ENCODE measurements around the gene SLC38A3. TPM values are rescaled to one million over a fixed set of nuclear protein-coding genes. Genes with fewer than 3 reads are reported as not detected.

The SLC38A3 gene
- total RNA-seq, 4 donors from 2014 or later = 1.3 TPM; not detected in 3

GRCh38 chr3:50170689-50171088 lies 34.4 kb upstream of the SLC38A3 start:
- H3K27ac ChIP-seq = peak overlapping the region in 2 of 4 donors; percentile 48 to 72
- no peaks in the 10 kb centered on the region for H3K27me3 ChIP-seq
- DNase-seq = no peak
- no peak overlapping the region for H3K4me3 ChIP-seq
- H3K9me3 ChIP-seq = no peaks in the 10 kb centered on the region
- TF ChIP-seq POLR2A (IDR thresholded peaks at IDR 0.05) = no peak
- no peak for TF ChIP-seq CTCF (IDR thresholded peaks at IDR 0.05)
- H3K36me3 ChIP-seq = peaks cover 0 to 4% (median 0%) of the 10 kb centered on the region in 3 donors
- H3K4me1 ChIP-seq = peaks cover 0 to 67% (median 10%) of the 10 kb centered on the region in 4 donors

GRCh38 chr3:50171540-50172301 lies 33.4 kb upstream of the SLC38A3 start:
- DNase-seq = peak in 2 of 3 donors; percentile 69 to 81

GRCh38 chr3:50172626-50173220 lies 32.3 kb upstream of the SLC38A3 start:
- Histone ChIP-seq H3K36me3 (peaks cover 0 to 4% (median 0%) of the 10 kb centered on the region in 3 donors), H3K4me1 (peaks cover 0 to 60% (median 5%) of the 10 kb centered on the region in 4 donors), H3K4me3 (no peak overlapping the region), H3K27ac (peak overlapping the region in 1 of 4 donors; percentile 72), H3K27me3 (no peaks in the 10 kb centered on the region), H3K9me3 (no peaks in the 10 kb centered on the region)
- DNase-seq = peak in 1 of 3 donors; percentile 63
- no peak for TF ChIP-seq CTCF (IDR thresholded peaks at IDR 0.05)
- TF ChIP-seq POLR2A (IDR thresholded peaks at IDR 0.05) = no peak

More at GRCh38 chr3:50171540-50172301, 33.4 kb upstream of the SLC38A3 start:
- peaks cover 0 to 4% (median 0%) of the 10 kb centered on the region in 3 donors for H3K36me3 ChIP-seq
- H3K4me3 ChIP-seq = no peak overlapping the region
- peak overlapping the region in 3 of 4 donors; percentile 1 to 72 (median 48) for H3K27ac ChIP-seq
- H3K27me3 ChIP-seq = no peaks in the 10 kb centered on the region
- no peaks in the 10 kb centered on the region for H3K9me3 ChIP-seq
- peaks cover 0 to 62% (median 5%) of the 10 kb centered on the region in 4 donors for H3K4me1 ChIP-seq
- TF ChIP-seq POLR2A (IDR thresholded peaks at IDR 0.05) = no peak
- TF ChIP-seq CTCF (IDR thresholded peaks at IDR 0.05) = no peak

GRCh38 chr3:50173685-50174516 lies 31.2 kb upstream of the SLC38A3 start:
- H3K9me3 ChIP-seq = no peaks in the 10 kb centered on the region
- no peak overlapping the region for H3K4me3 ChIP-seq
- H3K4me1 ChIP-seq = peaks cover 0 to 49% (median 5%) of the 10 kb centered on the region in 4 donors
- peaks cover 0 to 4% (median 0%) of the 10 kb centered on the region in 3 donors for H3K36me3 ChIP-seq
- DNase-seq = no peak
- H3K27me3 ChIP-seq = no peaks in the 10 kb centered on the region
- no peak overlapping the region for H3K27ac ChIP-seq
- TF ChIP-seq CTCF (IDR thresholded peaks at IDR 0.05) (no peak), POLR2A (IDR thresholded peaks at IDR 0.05) (no peak)

DNA sequence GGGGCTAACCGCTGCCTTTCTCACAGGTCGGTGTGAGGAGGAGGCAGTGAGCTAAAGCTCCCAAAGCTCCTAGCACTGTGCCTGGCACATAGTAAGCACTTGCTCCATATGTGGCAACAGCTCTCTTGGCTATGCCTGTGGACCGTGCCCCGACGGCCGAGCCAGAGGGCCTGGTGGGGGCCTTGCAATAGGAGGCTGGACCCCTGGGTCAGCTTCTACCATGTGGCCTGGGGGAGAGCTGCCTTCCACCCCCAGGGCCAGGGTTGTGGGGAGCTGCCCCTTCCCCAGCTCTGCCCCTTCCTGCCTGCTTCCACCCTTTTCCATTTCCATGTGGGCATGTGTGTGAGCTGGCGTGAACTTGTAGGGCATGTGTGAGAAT lies 30.6 kb upstream of the SLC38A3 start:
- H3K9me3 ChIP-seq = no peaks in the 10 kb centered on the region
- DNase-seq = no peak
- TF ChIP-seq CTCF (IDR thresholded peaks at IDR 0.05) = no peak
- no peak for TF ChIP-seq POLR2A (IDR thresholded peaks at IDR 0.05)
- H3K4me3 ChIP-seq = no peak overlapping the region
- peaks cover 0 to 50% (median 5%) of the 10 kb centered on the region in 4 donors for H3K4me1 ChIP-seq
- H3K27me3 ChIP-seq = no peaks in the 10 kb centered on the region
- no peak overlapping the region for H3K27ac ChIP-seq
- peaks cover 0 to 4% (median 0%) of the 10 kb centered on the region in 3 donors for H3K36me3 ChIP-seq

Measured in Peyer's patch (tissue), 4 donors.